Activated CD4-positive, CD25-positive, alpha-beta regulatory T cell treated with anti-CD3 and anti-CD28 coated beads, Interleukin-2, amount 50 U/mL, for 16 hours (primary cell): ENCODE results near the gene PROB1.
"Not testable (repeated sequence)": the region's sequence is repeated elsewhere in the genome, so short reads cannot be mapped to it uniquely, and the experiment has no call there.

Experiments
- DNase-seq: peaks from one replicate; pipeline ENCODE4 v3.0.0-alpha.2; 2020; ENCODE audit warnings: low read depth, low spot score

PROB1 gene

GRCh38 chr5:139379626-139380449, 15.1 kb downstream of the PROB1 start:
- no peak for DNase-seq

- DNase-seq: no peak
Measured at GRCh38 chr5:139378941-139379361, 16.0 kb downstream of the PROB1 start.

- DNase-seq: no peak
Measured at GRCh38 chr5:139378101-139378825, 16.6 kb downstream of the PROB1 start.

GRCh38 chr5:139377226-139377625, 17.7 kb downstream of the PROB1 start:
- no peak for DNase-seq

- no peak for DNase-seq
Measured at GRCh38 chr5:139376364-139376763, 18.5 kb downstream of the PROB1 start.

GRCh38 chr5:139374909-139375308, 20.0 kb downstream of the PROB1 start:
- DNase-seq: no peak

- DNase-seq: no peak
Measured at GRCh38 chr5:139371482-139372435, 23.1 kb downstream of the PROB1 start.

- DNase-seq: no peak
Measured at GRCh38 chr5:139369181-139369580, 25.7 kb downstream of the PROB1 start.

- no peak for DNase-seq
Measured at GRCh38 chr5:139368613-139369012, 26.3 kb downstream of the PROB1 start.

- no peak for DNase-seq
Measured at GRCh38 chr5:139364466-139364865, 30.4 kb downstream of the PROB1 start.

GRCh38 chr5:139363937-139364336, 31.0 kb downstream of the PROB1 start:
- no peak for DNase-seq

- no peak for DNase-seq
Measured at GRCh38 chr5:139361835-139362429, 33.0 kb downstream of the PROB1 start.

GRCh38 chr5:139360384-139360783, 34.5 kb downstream of the PROB1 start:
- no peak for DNase-seq

GRCh38 chr5:139358064-139358463, 36.8 kb downstream of the PROB1 start:
- no peak for DNase-seq

GRCh38 chr5:139355900-139356299, 39.0 kb downstream of the PROB1 start:
- DNase-seq: not testable (repeated sequence)

- no peak for DNase-seq
Measured at GRCh38 chr5:139354186-139354585, 40.7 kb downstream of the PROB1 start.

GRCh38 chr5:139347863-139348262, 47.0 kb downstream of the PROB1 start:
- DNase-seq: not testable (repeated sequence)

GRCh38 chr5:139345442-139345841, 49.5 kb downstream of the PROB1 start:
- not testable (repeated sequence) for DNase-seq

- DNase-seq: no peak
Measured at GRCh38 chr5:139344177-139344576, 50.7 kb downstream of the PROB1 start.

GRCh38 chr5:139343476-139343875, 51.4 kb downstream of the PROB1 start:
- no peak for DNase-seq

- DNase-seq: no peak
Measured at GRCh38 chr5:139342423-139342723, 52.5 kb downstream of the PROB1 start.
